Measurements from ENCODE around the gene PIH1D1. TPM values are rescaled to one million over a fixed set of nuclear protein-coding genes. Genes with fewer than 3 reads are reported as not detected.
"Not testable (repeated sequence)": the region's sequence is repeated elsewhere in the genome, so short reads cannot be mapped to it uniquely, and the experiment has no call there.

The PIH1D1 gene
- total and polyA plus RNA-seq, 3 experiments from 2014 or later: 81.8 to 138 (median 132) TPM

- H3K27ac Mint-ChIP-seq: peak within 1 kb of the TSS; percentile 80 to 100 (median 100)
- H3K27me3 Mint-ChIP-seq: no peaks in the 10 kb centered on the region
- POLR2A ChIA-PET: interaction anchor here (0.6 to 3.0 kb wide), 9 partner anchors 9 to 189 kb away, joined by 3 to 62 read pairs (median 5); partner anchors contain the start of genes FLT3LG, RPS11 and SCAF1
- peak; percentile 96 to 99 (median 99) for DNase-seq
- peaks cover 13% of the 10 kb centered on the region for H3K36me3 ChIP-seq (ENCODE audit: insufficient read depth, low read length)
- H3K9me3 Mint-ChIP-seq: no peaks in the 10 kb centered on the region
- H3K27me3 ChIP-seq (ENCODE audit: insufficient read depth, low read length, poor library complexity, severe bottlenecking): no peaks in the 10 kb centered on the region
- H3K36me3 Mint-ChIP-seq: peaks cover 7 to 58% (median 13%) of the 10 kb centered on the region in 3 donors
- H3K9me3 ChIP-seq (ENCODE audit: low read length): no peaks in the 10 kb centered on the region
- H3K4me1 ChIP-seq (ENCODE audit: insufficient read depth, low read length): peaks cover 45% of the 10 kb centered on the region
- H3K4me3 Mint-ChIP-seq: peak within 1 kb of the TSS; percentile 93 to 100 (median 98)
- peak within 1 kb of the TSS; percentile 99 for H3K4me3 ChIP-seq (ENCODE audit: low read length)
- H3K27ac ChIP-seq (ENCODE audit: low read depth, low read length): peak within 1 kb of the TSS; percentile 99
- CTCF ChIA-PET: interaction anchor here (1.2 to 4.7 kb wide), 7 partner anchors 8 to 94 kb away, joined by 3 to 51 read pairs (median 5); partner anchors contain the start of gene FLT3LG
- peaks cover 44 to 71% (median 50%) of the 10 kb centered on the region in 3 donors for H3K4me1 Mint-ChIP-seq
Observed at GRCh38 chr19:49453013-49453756, 1.6 kb upstream of the PIH1D1 start, which contains the start of gene ALDH16A1. Gene ALDH16A1, plus strand, starts transcription at chr19:49453225. Its CDS starts 107 bp downstream, at chr19:49453332.

GRCh38 chr19:49450405-49450804 lies 1.2 kb downstream of the PIH1D1 start:
- H3K27ac ChIP-seq (ENCODE audit: low read depth, low read length): peak overlapping the region; percentile 88
- no peaks in the 10 kb centered on the region for H3K27me3 ChIP-seq (ENCODE audit: insufficient read depth, low read length, poor library complexity, severe bottlenecking)
- Mint-ChIP-seq H3K27ac (peak overlapping the region in 7 of 8 donors; percentile 66 to 100 (median 80)), H3K9me3 (no peaks in the 10 kb centered on the region), H3K4me3 (peak overlapping the region; percentile 64 to 100 (median 98)), H3K27me3 (no peaks in the 10 kb centered on the region), H3K4me1 (peaks cover 41 to 61% (median 44%) of the 10 kb centered on the region in 3 donors), H3K36me3 (peaks cover 8 to 64% (median 11%) of the 10 kb centered on the region in 3 donors)
- CTCF ChIA-PET: interaction anchor here (1.2 to 4.7 kb wide), 2 partner anchors 20 to 26 kb away, joined by 3 to 51 read pairs; no protein-coding TSS in a partner anchor
- no peak for DNase-seq
- peak overlapping the region; percentile 99 for H3K4me3 ChIP-seq (ENCODE audit: low read length)
- POLR2A ChIA-PET: interaction anchor here (0.5 to 0.7 kb wide), 2 partner anchors 41 to 45 kb away, joined by 3 read pairs; no protein-coding TSS in a partner anchor
- no peaks in the 10 kb centered on the region for H3K9me3 ChIP-seq (ENCODE audit: low read length)
- H3K36me3 ChIP-seq (ENCODE audit: insufficient read depth, low read length): peaks cover 14% of the 10 kb centered on the region
- peaks cover 48% of the 10 kb centered on the region for H3K4me1 ChIP-seq (ENCODE audit: insufficient read depth, low read length)

- Mint-ChIP-seq H3K27ac (peak overlapping the region in 7 of 8 donors; percentile 15 to 94 (median 53)), H3K4me3 (peak overlapping the region in 4 of 7 donors; percentile 14 to 55 (median 33)), H3K4me1 (peaks cover 43 to 66% (median 44%) of the 10 kb centered on the region in 3 donors), H3K9me3 (no peaks in the 10 kb centered on the region), H3K27me3 (no peaks in the 10 kb centered on the region), H3K36me3 (peaks cover 8 to 59% (median 11%) of the 10 kb centered on the region in 3 donors)
- Histone ChIP-seq H3K9me3 (ENCODE audit: low read length) (no peaks in the 10 kb centered on the region), H3K27ac (ENCODE audit: low read depth, low read length) (no peak overlapping the region), H3K4me1 (ENCODE audit: insufficient read depth, low read length) (peaks cover 41% of the 10 kb centered on the region), H3K27me3 (ENCODE audit: insufficient read depth, low read length, poor library complexity, severe bottlenecking) (no peaks in the 10 kb centered on the region), H3K36me3 (ENCODE audit: insufficient read depth, low read length) (peaks cover 14% of the 10 kb centered on the region), H3K4me3 (ENCODE audit: low read length) (no peak overlapping the region)
- DNase-seq: no peak
- ChIA-PET CTCF (interaction anchor here (1.4 to 2.5 kb wide), 3 partner anchors 22 to 121 kb away, joined by 3 to 12 read pairs (median 5); no protein-coding TSS in a partner anchor), POLR2A (no interaction called here)
Observed at GRCh38 chr19:49448432-49448786, 3.2 kb downstream of the PIH1D1 start.

DNA sequence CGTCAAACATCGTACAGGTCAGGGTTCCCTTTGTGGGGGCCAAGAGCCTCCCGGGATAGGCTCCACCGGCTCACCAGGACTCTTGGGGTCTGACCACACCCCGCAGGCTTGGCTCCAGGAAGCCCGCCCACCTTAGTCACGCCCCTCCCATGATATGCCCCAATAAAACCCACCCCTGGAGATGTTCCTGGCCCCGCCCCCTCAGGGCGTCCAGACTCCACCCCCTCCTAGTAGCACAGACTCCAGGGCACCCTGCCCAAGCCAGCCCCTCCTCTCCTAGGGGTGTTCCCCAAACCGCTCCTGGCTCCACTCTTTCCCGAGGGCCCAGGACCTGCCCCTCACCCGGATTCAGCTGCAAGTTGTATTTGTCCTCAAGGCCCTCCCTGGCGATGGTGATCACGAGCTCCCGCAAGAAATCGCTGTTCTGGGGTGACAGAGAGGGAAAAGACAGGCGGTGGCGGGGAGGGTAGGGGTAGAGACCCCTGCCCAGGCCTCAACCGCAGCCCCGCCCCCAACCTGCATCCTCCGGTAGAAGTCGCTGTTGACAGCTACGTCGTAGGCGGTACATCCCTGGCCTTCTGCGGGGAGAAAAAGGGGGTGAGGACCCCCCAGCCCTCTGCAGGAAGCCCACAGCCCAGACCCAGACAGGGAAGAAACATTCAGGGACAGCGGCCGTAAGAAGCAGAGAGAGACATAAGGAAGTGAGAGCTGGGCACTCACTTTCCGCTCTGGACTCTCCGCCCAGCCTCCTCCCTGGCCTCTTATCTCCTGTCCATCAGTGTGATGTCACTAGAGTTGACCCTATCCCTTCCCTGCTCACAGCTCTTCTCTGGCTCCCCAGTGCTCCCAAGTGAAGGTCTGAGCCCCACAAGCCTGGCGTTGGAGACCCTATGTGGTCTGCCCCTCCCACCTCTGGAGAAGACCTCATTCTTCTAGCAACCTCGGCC lies 3.9 kb downstream of the PIH1D1 start:
- Histone ChIP-seq H3K36me3 (ENCODE audit: insufficient read depth, low read length) (peaks cover 14% of the 10 kb centered on the region), H3K27me3 (ENCODE audit: insufficient read depth, low read length, poor library complexity, severe bottlenecking) (no peaks in the 10 kb centered on the region), H3K27ac (ENCODE audit: low read depth, low read length) (no peak overlapping the region), H3K9me3 (ENCODE audit: low read length) (no peaks in the 10 kb centered on the region), H3K4me1 (ENCODE audit: insufficient read depth, low read length) (peaks cover 38% of the 10 kb centered on the region), H3K4me3 (ENCODE audit: low read length) (no peak overlapping the region)
- peaks cover 0 to 2% of the 10 kb centered on the region in 2 donors for H3K27me3 Mint-ChIP-seq
- no peak for DNase-seq
- H3K36me3 Mint-ChIP-seq: peaks cover 8 to 53% (median 11%) of the 10 kb centered on the region in 3 donors
- no peaks in the 10 kb centered on the region for H3K9me3 Mint-ChIP-seq
- H3K4me3 Mint-ChIP-seq: peak overlapping the region in 2 of 7 donors; percentile 14 to 33
- ChIA-PET POLR2A (interaction anchor here (0.6 kb wide), 2 partner anchors 52 to 108 kb away, joined by 3 to 9 read pairs; no protein-coding TSS in a partner anchor), CTCF (interaction anchor here (1.4 to 2.5 kb wide), 3 partner anchors 23 to 122 kb away, joined by 3 to 12 read pairs (median 5); no protein-coding TSS in a partner anchor)
- H3K27ac Mint-ChIP-seq: peak overlapping the region in 6 of 8 donors; percentile 15 to 94 (median 57)
- peaks cover 38 to 64% (median 39%) of the 10 kb centered on the region in 3 donors for H3K4me1 Mint-ChIP-seq

GRCh38 chr19:49445997-49446396 lies 5.6 kb downstream of the PIH1D1 start:
- H3K4me1 Mint-ChIP-seq: peaks cover 38 to 65% (median 42%) of the 10 kb centered on the region in 3 donors
- POLR2A ChIA-PET: interaction anchor here (0.8 to 1.0 kb wide), 2 partner anchors 24 to 28 kb away, joined by 3 read pairs; partner anchors contain the start of gene FLT3LG
- DNase-seq: no peak
- peak overlapping the region in 1 of 7 donors; percentile 65 for H3K4me3 Mint-ChIP-seq
- peaks cover 37% of the 10 kb centered on the region for H3K4me1 ChIP-seq (ENCODE audit: insufficient read depth, low read length)
- H3K27ac ChIP-seq (ENCODE audit: low read depth, low read length): no peak overlapping the region
- H3K36me3 Mint-ChIP-seq: peaks cover 5 to 47% (median 6%) of the 10 kb centered on the region in 3 donors
- CTCF ChIA-PET: interaction anchor here (1.5 to 2.6 kb wide), 5 partner anchors 8 to 54 kb away, joined by 3 to 17 read pairs (median 8); no protein-coding TSS in a partner anchor
- no peaks in the 10 kb centered on the region for H3K9me3 Mint-ChIP-seq
- peaks cover 14% of the 10 kb centered on the region for H3K27me3 ChIP-seq (ENCODE audit: insufficient read depth, low read length, poor library complexity, severe bottlenecking)
- H3K27me3 Mint-ChIP-seq: peaks cover 13 to 14% of the 10 kb centered on the region in 2 donors
- H3K36me3 ChIP-seq (ENCODE audit: insufficient read depth, low read length): peaks cover 14% of the 10 kb centered on the region
- H3K9me3 ChIP-seq (ENCODE audit: low read length): no peaks in the 10 kb centered on the region
- peak overlapping the region in 3 of 8 donors; percentile 38 to 57 (median 56) for H3K27ac Mint-ChIP-seq
- H3K4me3 ChIP-seq (ENCODE audit: low read length): no peak overlapping the region

DNA sequence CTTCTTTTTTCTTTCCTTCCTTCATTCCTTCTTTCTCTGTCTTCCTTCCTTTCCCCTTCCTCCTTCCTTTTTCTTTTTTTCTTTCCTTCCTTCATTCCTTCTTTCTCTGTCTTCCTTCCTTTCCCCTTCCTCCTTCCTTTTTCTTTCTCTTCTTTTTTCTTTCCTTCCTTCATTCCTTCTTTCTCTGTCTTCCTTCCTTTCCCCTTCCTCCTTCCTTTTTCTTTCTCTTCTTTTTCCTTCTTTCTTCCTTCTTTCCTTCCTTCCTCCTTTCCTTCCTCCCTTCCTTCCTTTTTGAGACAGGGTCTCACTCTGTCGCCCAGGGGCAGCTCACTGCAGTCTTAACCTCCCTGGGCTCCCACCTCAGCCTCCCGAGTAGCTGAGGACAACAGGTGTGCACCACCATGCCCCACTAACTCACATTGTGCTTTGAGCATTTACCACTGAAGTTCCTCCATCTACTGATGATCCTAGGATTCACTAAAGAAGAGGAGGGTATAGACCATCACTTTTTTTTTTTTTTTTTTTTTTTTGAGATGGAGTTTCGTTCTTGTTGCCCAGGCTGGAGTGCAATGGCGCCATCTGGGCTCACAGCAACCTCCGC lies 7.4 kb downstream of the PIH1D1 start:
- peak overlapping the region in 6 of 8 donors; percentile 74 to 93 (median 86) for H3K27ac Mint-ChIP-seq
- peaks cover 12% of the 10 kb centered on the region for H3K36me3 ChIP-seq (ENCODE audit: insufficient read depth, low read length)
- H3K4me1 Mint-ChIP-seq: peaks cover 34 to 55% (median 38%) of the 10 kb centered on the region in 3 donors
- H3K27me3 ChIP-seq (ENCODE audit: insufficient read depth, low read length, poor library complexity, severe bottlenecking): peaks cover 30% of the 10 kb centered on the region
- ChIA-PET POLR2A (interaction anchor here (0.7 to 0.8 kb wide), 3 partner anchors 9 to 223 kb away, joined by 6 to 15 read pairs (median 6); no protein-coding TSS in a partner anchor), CTCF (interaction anchor here (1.5 to 2.6 kb wide), 6 partner anchors 8 to 52 kb away, joined by 3 to 17 read pairs (median 8); no protein-coding TSS in a partner anchor)
- peaks cover 5 to 33% (median 7%) of the 10 kb centered on the region in 3 donors for H3K36me3 Mint-ChIP-seq
- not testable (repeated sequence) for DNase-seq; H3K4me3 ChIP-seq (ENCODE audit: low read length); H3K9me3 ChIP-seq (ENCODE audit: low read length); H3K27ac ChIP-seq (ENCODE audit: low read depth, low read length); H3K9me3 Mint-ChIP-seq
- H3K4me1 ChIP-seq (ENCODE audit: insufficient read depth, low read length): peaks cover 27% of the 10 kb centered on the region
- H3K4me3 Mint-ChIP-seq: peak overlapping the region; percentile 75 to 92 (median 84)
- H3K27me3 Mint-ChIP-seq: peaks cover 31 to 32% of the 10 kb centered on the region in 2 donors

Measured in CD8-positive, alpha-beta memory T cell (primary cell).